GM23248 (cell line): ENCODE measurements around the gene FXR2. TPM values are rescaled to one million over a fixed set of nuclear protein-coding genes. Genes with fewer than 3 reads are reported as not detected.

ENCODE experiments used
- DNase-seq: peaks from one replicate; pipeline ENCODE4 v3.0.0-alpha.2; 2015
- H2AFZ ChIP-seq: fragments of 200-600 bp; sonication (generic); 2 replicates; pipeline ENCODE4 v1.6.1; 2016; ENCODE audit warnings: antibody characterized with exemption
- H3F3A ChIP-seq: fragments of 200-600 bp; sonication (generic); 2 replicates; pipeline ENCODE4 v1.6.1; 2016; ENCODE audit warnings: mild to moderate bottlenecking, antibody characterized with exemption, mixed run types; ENCODE audit not compliant: insufficient read depth
- H3K27ac ChIP-seq: fragments of 200-600 bp; sonication (generic); 2 replicates; pipeline ENCODE4 v1.5.1; 2016; ENCODE audit warnings: mild to moderate bottlenecking
- H3K27me3 ChIP-seq: fragments of 200-600 bp; sonication (generic); replicated peaks from 2 replicates; pipeline ENCODE4 v1.6.1; 2016; ENCODE audit warnings: mild to moderate bottlenecking; ENCODE audit not compliant: insufficient read depth
- H3K36me3 ChIP-seq: fragments of 200-600 bp; sonication (generic); 2 replicates; pipeline ENCODE4 v1.6.1; 2016; ENCODE audit warnings: low read depth, mild to moderate bottlenecking
- H3K4me1 ChIP-seq: fragments of 200-600 bp; sonication (generic); 2 replicates; pipeline ENCODE4 v1.6.1; 2016; ENCODE audit warnings: mild to moderate bottlenecking; ENCODE audit not compliant: insufficient read depth
- H3K4me2 ChIP-seq: fragments of 200-600 bp; sonication (generic); one replicate; pipeline ENCODE4 v1.6.1; 2016; ENCODE audit warnings: mild to moderate bottlenecking; ENCODE audit not compliant: unreplicated experiment
- H3K4me3 ChIP-seq: fragments of 200-600 bp; sonication (generic); 2 replicates; pipeline ENCODE4 v1.5.1; 2016; ENCODE audit warnings: mild to moderate bottlenecking
- H3K79me2 ChIP-seq: fragments of 200-600 bp; sonication (generic); 2 replicates; pipeline ENCODE4 v1.6.1; 2016; ENCODE audit warnings: mild to moderate bottlenecking; ENCODE audit not compliant: insufficient read depth
- H3K9ac ChIP-seq: fragments of 200-600 bp; sonication (generic); 2 replicates; pipeline ENCODE4 v1.6.1; 2016; ENCODE audit warnings: mild to moderate bottlenecking
- H3K9me2 ChIP-seq: fragments of 200-600 bp; sonication (generic); 2 replicates; pipeline ENCODE4 v1.6.1; 2016; ENCODE audit warnings: mixed run types, mild to moderate bottlenecking, moderate library complexity; ENCODE audit not compliant: insufficient read depth
- H3K9me3 ChIP-seq: fragments of 200-600 bp; sonication (generic); one replicate; pipeline ENCODE4 v1.6.1; 2017; ENCODE audit warnings: low read depth
- H4K20me1 ChIP-seq: fragments of 200-600 bp; sonication (generic); 2 replicates; pipeline ENCODE4 v1.6.0; 2016; ENCODE audit not compliant: insufficient read depth
- EZH2 ChIP-seq: fragments of 200-600 bp; sonication (generic); IDR thresholded peaks from 2 replicates; pipeline ENCODE4 v1.6.1; 2018; ENCODE audit warnings: antibody characterized with exemption, mild to moderate bottlenecking; ENCODE audit not compliant: insufficient read depth, poor library complexity, severe bottlenecking
- EZH2phosphoT487 ChIP-seq: fragments of 200-600 bp; sonication (generic); IDR thresholded peaks from 2 replicates; pipeline ENCODE4 v1.6.1; 2018; ENCODE audit warnings: antibody characterized with exemption, moderate library complexity, mild to moderate bottlenecking, low read depth; ENCODE audit not compliant: insufficient read depth
- WGBS, 2 experiments: methylation state at CpG; one replicate each; pipeline ENCODE4 v1.1.6; 2015 to 2017; ENCODE audit warnings: low lambda C conversion rate in 2 of 2, low coverage in 1 of 2; ENCODE audit errors: missing lambda C conversion rate in 2 of 2; 5-methylcytosine and 5-hydroxymethylcytosine counted together
- in situ Hi-C: fragments of 300-500 bp; cut with MboI; formaldehyde crosslinking; loops from 2 replicates; pipeline ENCODE4 v1.15.0; 2020
- polyA plus RNA-seq: library from polyadenylated mRNA; unstranded; fragments of >200 nt; fragmentation: Nextera tagmentation; extraction: Ambion mirVana; gene quantifications from 2 replicates; pipeline ENCODE4 v1.2.1, GENCODE V29; 2016
- total RNA-seq: library from RNA; depleted of rRNA; stranded (reverse); fragments of >200 nt; shearing (Covaris generic); gene quantifications from 2 replicates; pipeline ENCODE4 v1.2.3, GENCODE V29; 2014

Gene FXR2
- total and polyA plus RNA-seq, 2 experiments from 2014 or later: 10.9 to 57.1 TPM

- DNase-seq: no peak
- Histone ChIP-seq H4K20me1 (no peaks in the 10 kb centered on the region), H3F3A (no peaks in the 10 kb centered on the region), H3K27ac (no peak overlapping the region), H3K9me3 (no peaks in the 10 kb centered on the region), H3K9ac (no peak overlapping the region), H3K4me2 (no peak overlapping the region), H3K4me1 (peaks cover 15% of the 10 kb centered on the region), H2AFZ (no peak overlapping the region), H3K79me2 (peaks cover 8% of the 10 kb centered on the region), H3K4me3 (no peak overlapping the region), H3K27me3 (no peaks in the 10 kb centered on the region), H3K9me2 (no peaks in the 10 kb centered on the region), H3K36me3 (no peaks in the 10 kb centered on the region)
- no peak for TF ChIP-seq EZH2
- no peak for TF ChIP-seq EZH2phosphoT487
- 59 to 76% methylated on average over 13 to 18 of the region's 19 CpGs for WGBS, 2 experiments
- in situ Hi-C loops: no loop called here
Measured at GRCh38 chr17:7557147-7557764, 57.4 kb downstream of the FXR2 start.

GRCh38 chr17:7556627-7557026, 58.1 kb downstream of the FXR2 start:
- in situ Hi-C loops: no loop called here
- Histone ChIP-seq H3K27ac (no peak overlapping the region), H3K4me3 (no peak overlapping the region), H3K4me2 (no peak overlapping the region), H2AFZ (no peak overlapping the region), H3K9ac (no peak overlapping the region), H3K36me3 (no peaks in the 10 kb centered on the region), H3K9me3 (no peaks in the 10 kb centered on the region), H3K27me3 (no peaks in the 10 kb centered on the region), H3K9me2 (no peaks in the 10 kb centered on the region), H4K20me1 (no peaks in the 10 kb centered on the region), H3F3A (no peaks in the 10 kb centered on the region), H3K4me1 (peaks cover 15% of the 10 kb centered on the region), H3K79me2 (0 out of 2 replicates have a peak, but pooled peaks cover 4% of the 10 kb centered on the region)
- DNase-seq: no peak
- no peak for TF ChIP-seq EZH2phosphoT487
- TF ChIP-seq EZH2: no peak
- 90% methylated on average over 12 of the region's 12 CpGs for WGBS, 2 experiments

- H3K9ac ChIP-seq: no peak overlapping the region
- H3F3A ChIP-seq: no peaks in the 10 kb centered on the region
- H3K4me3 ChIP-seq: no peak overlapping the region
- peaks cover 11% of the 10 kb centered on the region for H3K4me1 ChIP-seq
- no peak for TF ChIP-seq EZH2phosphoT487
- no peak for TF ChIP-seq EZH2
- H2AFZ ChIP-seq: no peak overlapping the region
- no peaks in the 10 kb centered on the region for H3K9me2 ChIP-seq
- H3K36me3 ChIP-seq: no peaks in the 10 kb centered on the region
- no peak overlapping the region for H3K27ac ChIP-seq
- in situ Hi-C loops: no loop called here
- 0 out of 2 replicates have a peak, but pooled peaks cover 4% of the 10 kb centered on the region for H3K79me2 ChIP-seq
- H3K27me3 ChIP-seq: no peaks in the 10 kb centered on the region
- 45% methylated on average over 10 of the region's 10 CpGs for WGBS, 2 experiments
- no peaks in the 10 kb centered on the region for H3K9me3 ChIP-seq
- H4K20me1 ChIP-seq: no peaks in the 10 kb centered on the region
- no peak for DNase-seq
- H3K4me2 ChIP-seq: no peak overlapping the region
Measured at GRCh38 chr17:7555320-7555948, 59.3 kb downstream of the FXR2 start.

- Histone ChIP-seq H3K4me2 (no peak overlapping the region), H3K27me3 (no peaks in the 10 kb centered on the region), H3K79me2 (no peaks in the 10 kb centered on the region), H3K4me1 (peaks cover 6% of the 10 kb centered on the region), H3K4me3 (no peak overlapping the region), H3K9ac (no peak overlapping the region), H3K36me3 (no peaks in the 10 kb centered on the region), H4K20me1 (no peaks in the 10 kb centered on the region), H3K27ac (no peak overlapping the region), H3K9me2 (no peaks in the 10 kb centered on the region), H3K9me3 (no peaks in the 10 kb centered on the region), H2AFZ (no peak overlapping the region), H3F3A (0 out of 2 replicates have a peak, but pooled peaks cover 5% of the 10 kb centered on the region)
- TF ChIP-seq EZH2phosphoT487 (no peak), EZH2 (no peak)
- WGBS, 2 experiments: 96 to 100% methylated on average over 1 of the region's 1 CpG
- DNase-seq: no peak
- in situ Hi-C loops: no loop called here
Measured at GRCh38 chr17:7553356-7553755, 61.3 kb downstream of the FXR2 start.
